ENCODE measurements around the gene ZNF384.
A peak's percentile ranks its signal among the peaks of the same experiment; 100 is the strongest.

Gene ZNF384

DNA sequence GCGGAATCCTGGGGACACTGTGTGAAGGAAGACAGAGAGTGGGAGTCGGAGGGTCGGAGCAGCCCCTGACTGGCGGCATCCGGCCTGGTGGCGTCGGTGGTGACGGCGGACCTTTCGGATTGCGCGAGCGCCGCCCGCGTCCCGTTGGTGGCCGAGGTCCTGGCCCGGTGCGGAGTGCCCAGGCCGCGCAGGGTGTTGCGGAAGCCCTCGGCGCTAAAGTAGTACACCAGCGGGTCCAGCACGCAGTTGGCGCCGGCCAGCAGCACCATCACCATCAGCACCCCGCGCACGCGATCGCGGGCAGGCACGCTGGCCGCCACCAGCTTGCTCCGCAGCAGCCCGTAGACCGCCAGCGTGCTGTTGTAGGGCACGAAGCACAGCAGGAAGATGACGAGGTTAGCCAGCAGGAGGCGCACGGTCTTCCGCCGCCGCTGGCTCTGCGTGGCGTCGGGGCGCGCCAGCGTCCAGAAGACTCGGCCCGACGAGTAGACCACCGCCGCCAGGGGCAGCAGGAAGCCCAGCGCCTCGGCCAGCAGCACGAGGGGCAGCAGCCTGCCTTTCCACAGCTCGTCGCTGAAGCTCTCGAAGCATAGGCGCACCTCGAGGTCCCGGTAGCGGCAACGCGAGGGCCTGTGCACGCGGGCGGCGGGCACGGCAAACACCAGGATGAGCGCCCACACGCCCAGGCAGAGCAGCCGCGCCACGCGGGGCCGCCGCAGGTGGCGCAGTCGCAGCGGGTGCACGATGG is 68.9 kb downstream of the ZNF384 start:
- peak; percentile 88 for DNase-seq (ENCODE audit: low spot score)

DNA sequence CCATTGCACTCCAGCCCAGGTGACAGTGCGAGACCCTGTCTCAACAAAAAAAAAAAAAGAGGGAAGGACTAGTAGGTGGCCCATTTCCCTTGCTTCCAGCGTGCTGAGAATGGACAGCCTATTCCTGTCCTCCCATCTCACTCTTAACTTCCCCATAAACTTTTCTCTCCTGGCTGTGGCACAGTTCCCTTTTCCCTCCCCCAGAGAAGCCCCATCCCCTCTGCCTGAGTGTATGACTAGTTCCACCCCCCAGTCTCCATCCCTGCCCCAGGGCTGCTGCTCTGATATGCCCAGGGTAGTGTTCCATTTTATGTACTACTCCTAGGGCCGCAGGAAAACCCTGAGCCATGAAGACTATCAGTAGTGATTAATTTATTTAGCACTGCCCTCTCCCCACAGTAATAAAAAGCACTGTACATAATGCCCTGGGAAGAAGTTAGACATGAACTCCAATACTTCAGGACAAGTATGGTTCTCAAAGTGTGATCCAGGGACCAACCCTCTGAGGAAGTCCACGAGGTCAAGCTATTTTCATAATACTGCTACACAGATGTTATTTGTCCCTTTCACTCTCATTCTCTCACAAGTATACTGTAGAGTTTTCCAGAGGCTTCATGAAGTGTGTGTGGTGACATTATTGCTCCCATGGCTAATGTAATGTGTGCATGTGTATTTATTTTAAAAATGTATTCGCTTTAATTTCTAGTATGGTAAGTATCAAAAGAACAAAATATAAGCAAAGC is 70.5 kb downstream of the ZNF384 start:
- DNase-seq (ENCODE audit: low spot score), result no peak

All from iPS-NIHi11 (cell line).